Epithelial cell of esophagus (primary cell): ENCODE results near the gene MXI1.

Source experiments
- DNase-seq: peaks from one replicate; pipeline ENCODE4 v3.0.0; 2010; ENCODE audit warnings: low read depth
- H3K4me3 ChIP-seq: 2 replicates; pipeline ENCODE4 v1.5.1; 2011; ENCODE audit warnings: mild to moderate bottlenecking, low read length, control low read depth
- TF ChIP-seq, protein P1 (sequence below): IDR thresholded peaks from 2 replicates; pipeline ENCODE4 v1.5.1; 2011; ENCODE audit warnings: low read depth, mild to moderate bottlenecking, low read length, control low read depth, inconsistent platforms; ENCODE audit not compliant: insufficient read depth; ENCODE audit errors: missing control alignments

Gene MXI1

DNA sequence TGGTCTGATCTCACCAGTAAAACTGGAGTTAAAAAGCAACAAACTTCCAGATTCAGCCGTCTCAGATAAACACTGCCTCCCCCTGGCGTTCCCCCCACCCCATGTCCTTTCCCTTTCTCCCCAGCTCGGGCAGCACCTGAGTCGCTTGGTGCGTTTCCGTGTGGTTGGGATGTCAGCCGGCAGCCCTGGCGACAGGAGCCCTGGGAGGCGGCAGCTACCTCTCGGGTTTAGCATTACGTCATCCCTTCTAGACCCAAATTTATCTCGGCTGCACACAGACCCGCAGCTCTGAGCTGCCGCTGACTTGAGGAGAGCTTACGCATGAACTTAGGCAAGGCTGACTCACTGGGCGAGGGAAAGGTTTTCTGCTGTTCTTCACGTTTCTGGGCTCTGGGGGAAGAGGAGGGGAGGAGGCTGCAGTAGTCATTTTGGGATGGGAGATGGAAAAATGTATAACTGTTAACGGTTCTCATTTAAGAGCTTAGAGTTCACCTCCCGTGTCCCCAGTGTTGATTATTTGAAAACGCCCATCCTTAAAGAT lies 14.4 kb downstream of the MXI1 start:
- DNase-seq = peak; percentile 92
- TF ChIP-seq, protein P1, sequence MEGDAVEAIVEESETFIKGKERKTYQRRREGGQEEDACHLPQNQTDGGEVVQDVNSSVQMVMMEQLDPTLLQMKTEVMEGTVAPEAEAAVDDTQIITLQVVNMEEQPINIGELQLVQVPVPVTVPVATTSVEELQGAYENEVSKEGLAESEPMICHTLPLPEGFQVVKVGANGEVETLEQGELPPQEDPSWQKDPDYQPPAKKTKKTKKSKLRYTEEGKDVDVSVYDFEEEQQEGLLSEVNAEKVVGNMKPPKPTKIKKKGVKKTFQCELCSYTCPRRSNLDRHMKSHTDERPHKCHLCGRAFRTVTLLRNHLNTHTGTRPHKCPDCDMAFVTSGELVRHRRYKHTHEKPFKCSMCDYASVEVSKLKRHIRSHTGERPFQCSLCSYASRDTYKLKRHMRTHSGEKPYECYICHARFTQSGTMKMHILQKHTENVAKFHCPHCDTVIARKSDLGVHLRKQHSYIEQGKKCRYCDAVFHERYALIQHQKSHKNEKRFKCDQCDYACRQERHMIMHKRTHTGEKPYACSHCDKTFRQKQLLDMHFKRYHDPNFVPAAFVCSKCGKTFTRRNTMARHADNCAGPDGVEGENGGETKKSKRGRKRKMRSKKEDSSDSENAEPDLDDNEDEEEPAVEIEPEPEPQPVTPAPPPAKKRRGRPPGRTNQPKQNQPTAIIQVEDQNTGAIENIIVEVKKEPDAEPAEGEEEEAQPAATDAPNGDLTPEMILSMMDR = peak; percentile 8
- H3K4me3 ChIP-seq = peak overlapping the region; percentile 12

DNA sequence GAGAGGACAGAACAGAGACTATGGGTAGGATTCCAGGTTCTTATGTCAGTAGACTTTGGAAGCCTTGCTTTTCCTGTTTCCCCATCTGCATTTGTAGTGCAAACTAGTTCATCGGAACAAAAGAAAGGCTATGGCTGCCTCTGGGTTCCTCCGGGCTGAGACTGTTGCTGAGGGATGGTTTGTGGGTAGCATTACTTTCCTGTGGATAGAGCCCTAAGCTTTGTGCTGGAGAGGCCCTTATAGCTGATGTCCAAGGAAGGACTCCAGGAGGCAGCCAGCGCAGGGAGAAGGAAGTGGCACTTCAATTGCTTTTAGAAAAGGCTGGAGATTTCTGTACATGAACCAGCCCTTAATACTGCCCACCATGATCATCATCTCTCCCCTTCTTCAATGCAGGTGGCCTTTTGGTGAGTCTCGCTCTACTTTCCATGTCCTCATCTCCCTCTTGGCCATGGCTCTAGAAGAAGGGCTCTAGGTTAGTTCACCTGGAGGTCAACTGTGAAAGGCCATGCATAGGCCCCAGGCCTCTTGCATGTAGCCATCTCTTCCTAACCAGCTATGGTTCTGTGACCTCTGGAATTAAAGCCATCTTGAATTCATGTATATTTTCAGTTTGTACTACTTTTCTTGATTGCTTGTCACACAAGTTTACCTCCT lies 15.4 kb downstream of the MXI1 start:
- no peak overlapping the region for H3K4me3 ChIP-seq
- TF ChIP-seq, protein P1 = no peak
- DNase-seq = no peak

DNA sequence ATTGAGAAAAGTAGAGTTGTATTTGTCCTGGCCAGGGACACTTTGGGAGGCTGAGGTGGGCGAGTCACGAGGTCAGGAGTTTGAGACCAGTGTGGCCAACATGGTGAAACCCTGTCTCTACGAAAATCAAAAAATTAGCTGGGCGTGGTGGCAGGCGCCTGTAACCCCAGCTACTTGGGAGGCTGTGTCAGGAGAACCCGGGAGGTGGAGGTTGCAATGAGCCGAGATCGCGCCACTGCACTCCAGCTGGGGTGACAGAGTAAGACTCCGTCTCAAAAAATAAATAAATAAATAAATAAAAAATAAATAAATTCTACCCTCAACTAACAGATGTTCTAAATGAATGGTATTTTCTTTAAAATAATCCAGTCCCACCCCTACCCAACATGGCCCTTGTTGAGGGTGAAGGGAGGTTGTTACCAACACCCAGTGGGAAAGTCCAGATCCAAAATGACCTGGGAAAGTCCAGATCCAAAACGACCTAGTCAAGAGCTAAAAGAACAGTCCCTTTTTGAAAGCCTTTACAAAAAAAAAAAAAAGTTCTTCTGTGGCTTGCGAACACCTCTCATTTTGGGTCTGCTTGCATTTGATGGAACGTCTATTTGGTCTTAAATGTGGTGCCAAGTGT lies 16.0 kb downstream of the MXI1 start:
- no peak overlapping the region for H3K4me3 ChIP-seq
- TF ChIP-seq, protein P1 = no peak
- DNase-seq = no peak

DNA sequence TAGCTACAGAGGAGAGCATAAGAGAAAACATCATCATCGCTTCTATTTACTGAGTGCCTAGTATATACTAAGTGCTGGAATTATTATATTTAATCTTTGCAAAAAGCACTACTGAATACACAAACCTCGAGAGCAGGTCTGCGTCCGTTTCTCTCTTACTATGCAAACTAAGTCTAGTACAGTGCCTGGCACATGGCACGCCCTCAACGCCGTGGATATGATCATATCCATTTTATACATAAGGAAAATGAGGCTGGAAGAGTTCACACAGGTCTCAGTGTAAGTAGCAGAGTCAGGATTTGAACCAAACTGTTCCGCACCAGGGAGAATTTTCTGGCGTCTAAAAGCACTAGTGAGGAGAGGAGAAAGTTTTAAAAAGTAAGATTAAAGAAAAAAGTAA lies 17.6 kb downstream of the MXI1 start:
- H3K4me3 ChIP-seq = peak overlapping the region; percentile 50
- no peak for DNase-seq
- TF ChIP-seq, protein P1 = no peak

DNA sequence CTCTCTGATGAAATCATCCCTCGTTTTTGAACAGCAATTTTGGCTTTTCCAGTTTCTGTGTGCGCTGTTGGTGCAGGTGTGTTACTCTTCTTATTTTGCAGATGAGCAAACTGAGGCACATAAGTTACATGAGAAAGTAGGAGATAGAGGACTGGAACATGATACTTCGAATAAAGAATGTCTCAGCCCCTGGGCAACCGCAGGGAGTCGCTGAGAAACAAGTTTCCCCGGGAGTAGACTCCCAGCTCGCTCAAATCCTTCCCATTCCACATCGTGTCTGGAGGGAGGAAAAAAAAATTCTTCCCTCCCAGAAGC lies 18.0 kb downstream of the MXI1 start:
- TF ChIP-seq, protein P1 = no peak
- peak overlapping the region; percentile 50 for H3K4me3 ChIP-seq

DNA sequence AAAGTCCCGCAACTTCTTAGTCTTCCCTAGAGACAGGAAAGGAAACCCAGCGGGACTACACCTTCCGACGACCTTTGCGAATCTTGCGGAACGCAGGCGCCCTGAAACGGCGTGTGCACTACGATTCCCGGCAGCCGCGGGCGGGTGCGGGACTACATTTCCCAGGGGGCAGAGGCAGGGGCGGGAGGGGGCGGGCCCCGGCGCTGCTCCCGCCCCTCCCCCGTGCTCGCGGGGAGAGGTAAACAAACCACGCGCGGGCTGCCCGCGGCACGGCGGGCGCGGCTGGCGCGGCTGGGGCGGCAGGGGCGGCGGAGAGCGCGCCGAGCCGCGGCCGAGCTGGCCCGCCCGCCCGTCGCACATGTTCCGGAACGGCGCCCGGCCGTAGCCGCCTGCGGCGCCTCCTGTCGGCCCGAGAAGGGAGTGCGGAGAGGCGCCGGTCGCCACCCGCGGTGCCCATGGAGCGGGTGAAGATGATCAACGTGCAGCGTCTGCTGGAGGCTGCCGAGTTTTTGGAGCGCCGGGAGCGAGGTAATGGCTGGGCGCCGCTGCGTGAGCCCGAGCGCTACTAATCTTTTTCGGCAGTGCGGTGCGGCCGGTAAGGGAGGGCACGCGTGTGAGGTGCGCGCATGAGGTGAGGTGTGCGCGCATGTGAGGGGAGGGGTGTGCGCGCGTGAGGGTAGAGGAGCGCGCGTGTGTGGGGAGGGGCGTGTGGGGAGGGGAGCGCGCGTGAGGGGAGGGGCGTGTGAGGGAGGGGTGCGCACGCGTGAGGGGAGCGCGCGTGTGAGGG lies 18.5 kb downstream of the MXI1 start:
- peak overlapping the region; percentile 60 for H3K4me3 ChIP-seq
- peak; percentile 95 for DNase-seq

More for the DNA sequence above, 18.0 kb downstream of the MXI1 start:
- DNase-seq = no peak

More for the DNA sequence above, 18.5 kb downstream of the MXI1 start:
- TF ChIP-seq, protein P1 = peak; percentile 62
